B cell (primary cell): Measurements from ENCODE around the gene DEXI. TPM values are rescaled to one million over a fixed set of nuclear protein-coding genes. Genes with fewer than 3 reads are reported as not detected.

Experiments
- ATAC-seq: fragments of 200-7000 bp; cut with Tn5 transposase; one replicate; pipeline ENCODE4 v1.10.0; 2021; ENCODE audit warnings: low read depth, mild to moderate bottlenecking, moderate number of reproducible peaks, moderate library complexity
- CTCF ChIA-PET: fragments of 350-600 bp; sonication (Branson Sonifier 250); formaldehyde crosslinking; loops from one replicate; lab custom pipeline; 2021; ENCODE audit warnings: antibody characterized with exemption, inconsistent platforms; lab: Charles Lee
- POLR2A ChIA-PET: fragments of 350-600 bp; sonication (Branson Sonifier 250); formaldehyde crosslinking; loops from one replicate; lab custom pipeline; 2021; ENCODE audit warnings: antibody characterized with exemption; lab: Charles Lee
- DNase-seq: peaks from one replicate; pipeline ENCODE4 v3.0.0; 2013
- H2AFZ ChIP-seq: 2 replicates; pipeline ENCODE4 v1.6.1; 2012; ENCODE audit warnings: mild to moderate bottlenecking, low read depth, low read length; ENCODE audit not compliant: insufficient read depth, poor library complexity, severe bottlenecking
- H3K27ac ChIP-seq, 2 donors: 1 replicate in 1 of 2; 2 replicates in 1 of 2; pipeline ENCODE4 v1.5.1; 2012 to 2013; ENCODE audit warnings: low read length in 2 of 2, mild to moderate bottlenecking in 2 of 2, moderate library complexity in 1 of 2
- H3K27me3 ChIP-seq, 4 experiments: fragments of 200-600 bp in 1 of 4; sonication (generic) in 1 of 4; replicated peaks in 1 of 4; 1 replicate in 2 of 4; 2 replicates in 2 of 4; pipeline versions ENCODE4 v1.6.1 to v1.7.0; 2013 to 2016; ENCODE audit warnings: low read length in 3 of 4, mild to moderate bottlenecking in 2 of 4, mixed read lengths in 1 of 4, moderate library complexity in 1 of 4; ENCODE audit not compliant: insufficient read depth in 4 of 4, control insufficient read depth in 3 of 4; ENCODE audit errors: control extremely low read depth in 1 of 4
- H3K36me3 ChIP-seq, 2 experiments: replicated peaks in 1 of 2; 1 replicate in 1 of 2; 2 replicates in 1 of 2; pipeline versions ENCODE4 v1.6.1 to v1.7.1; 2013; ENCODE audit warnings: low read length in 1 of 2; ENCODE audit not compliant: insufficient read depth in 2 of 2, control insufficient read depth in 1 of 2; ENCODE audit errors: control extremely low read depth in 1 of 2, extremely low read depth in 1 of 2
- H3K4me1 ChIP-seq, 2 donors: fragments of 200-600 bp in 1 of 2; sonication (generic) in 1 of 2; 1 replicate in 1 of 2; 2 replicates in 1 of 2; pipeline versions ENCODE4 v1.5.1 to v1.6.1; 2013 to 2017; ENCODE audit warnings: low read length in 2 of 2; ENCODE audit not compliant: control insufficient read depth in 2 of 2, insufficient read depth in 2 of 2
- H3K4me2 ChIP-seq: replicated peaks from 2 replicates; pipeline ENCODE3; 2012; ENCODE audit warnings: mild to moderate bottlenecking, low read depth, low read length; ENCODE audit not compliant: poor library complexity, severe bottlenecking
- H3K4me3 ChIP-seq, 5 experiments: fragments of 200-600 bp in 1 of 5; sonication (generic) in 1 of 5; 1 replicate in 3 of 5; 2 replicates in 2 of 5; pipeline versions ENCODE4 v1.5.1 to v1.7.0; 2011 to 2016; ENCODE audit warnings: low read length in 4 of 5, mild to moderate bottlenecking in 4 of 5, low read depth in 2 of 5, control low read depth in 1 of 5, moderate library complexity in 1 of 5; ENCODE audit not compliant: insufficient read depth in 1 of 5; ENCODE audit errors: control extremely low read depth in 1 of 5, extremely low read depth in 1 of 5
- H3K79me2 ChIP-seq: fragments of 200-600 bp; sonication (generic); one replicate; pipeline ENCODE4 v1.6.0; 2016; ENCODE audit warnings: low read length; ENCODE audit not compliant: control insufficient read depth, insufficient read depth
- H3K9ac ChIP-seq: fragments of 200-600 bp; sonication (generic); 2 replicates; pipeline ENCODE4 v1.6.1; 2017; ENCODE audit warnings: mild to moderate bottlenecking, low read length, moderate library complexity
- H3K9me3 ChIP-seq, 3 donors: one replicate each; pipeline versions ENCODE4 v1.6.1 to v1.7.1; 2013; ENCODE audit warnings: low read length in 2 of 3; ENCODE audit not compliant: control insufficient read depth in 2 of 3, insufficient read depth in 1 of 3; ENCODE audit errors: control extremely low read depth in 1 of 3
- H4K20me1 ChIP-seq: 2 replicates; pipeline ENCODE4 v1.6.0; 2012; ENCODE audit warnings: mild to moderate bottlenecking, low read length; ENCODE audit not compliant: insufficient read depth, control insufficient read depth, poor library complexity, severe bottlenecking
- H3K27ac Mint-ChIP-seq: one replicate; pipeline ENCODE4 v1.8.0; 2021; ENCODE audit warnings: mixed read lengths
- H3K27me3 Mint-ChIP-seq: one replicate; pipeline ENCODE4 v1.8.0; 2021; ENCODE audit warnings: mixed read lengths
- H3K4me1 Mint-ChIP-seq: one replicate; pipeline ENCODE4 v1.8.0; 2021; ENCODE audit warnings: mixed read lengths
- H3K4me3 Mint-ChIP-seq: one replicate; pipeline ENCODE4 v1.8.0; 2021; ENCODE audit warnings: mixed read lengths
- H3K9me3 Mint-ChIP-seq: one replicate; pipeline ENCODE4 v1.8.0; 2022; ENCODE audit warnings: mixed read lengths; ENCODE audit not compliant: insufficient read depth
- CTCF ChIP-seq: fragments of 200-600 bp; IDR thresholded peaks from one replicate; pipeline ENCODE4 v1.8.0; 2022; ENCODE audit warnings: antibody characterized with exemption, mild to moderate bottlenecking
- EZH2 ChIP-seq: IDR thresholded peaks from 2 replicates; pipeline ENCODE4 v1.6.1; 2012; ENCODE audit warnings: borderline replicate concordance, low read depth, mild to moderate bottlenecking, moderate library complexity, low read length; ENCODE audit not compliant: insufficient read depth, poor library complexity, severe bottlenecking
- WGBS: methylation state at CpG from one replicate; pipeline ENCODE4 v1.1.5; 2013; ENCODE audit warnings: missing lambda C conversion rate; ENCODE audit not compliant: insufficient coverage; 5-methylcytosine and 5-hydroxymethylcytosine counted together
- intact Hi-C: fragments of 100-400 bp; cut with micrococcal nuclease; formaldehyde crosslinking; loops from one replicate; pipeline ENCODE4 v1.10.0; 2022
- polyA plus RNA-seq: library from polyadenylated mRNA; depleted of rRNA; stranded (reverse); fragments of >200 nt; gene quantifications from 2 replicates; pipeline ENCODE4 v1.2.3, GENCODE V29; 2012
- total RNA-seq, 2 donors: library from RNA; stranded (reverse); fragments of 120-200 nt in 1 of 2; gene quantifications; 1 replicate in 1 of 2; 2 replicates in 1 of 2; pipeline versions ENCODE4 v1.2.3 to v1.2.4, GENCODE V29; 2013 to 2022

Gene DEXI
- total and polyA plus RNA-seq, 2 donors (not counting 1 experiment from before 2014, with no cell fraction given) = 9.1 to 17.7 TPM

GRCh38 chr16:10964891-10965326, 22.6 kb upstream of the DEXI start:
- TF ChIP-seq EZH2 (no peak), CTCF (no peak)
- H3K9ac ChIP-seq = peak overlapping the region; percentile 24
- no peaks in the 10 kb centered on the region for H3K9me3 ChIP-seq
- H3K4me2 ChIP-seq = peak overlapping the region; percentile 57
- Mint-ChIP-seq H3K4me1 (peaks cover 39% of the 10 kb centered on the region), H3K27me3 (no peaks in the 10 kb centered on the region), H3K9me3 (no peaks in the 10 kb centered on the region), H3K27ac (peak overlapping the region; percentile 86), H3K4me3 (peak overlapping the region; percentile 62)
- DNase-seq (peak; percentile 52), ATAC-seq (peak; percentile 35)
- peak overlapping the region in 1 of 2 donors; percentile 66 for H3K27ac ChIP-seq
- peaks cover 52% of the 10 kb centered on the region for H3K79me2 ChIP-seq
- ChIA-PET CTCF (interaction anchor here (0.5 to 11.4 kb wide), 46 partner anchors 9 to 848 kb away, joined by 3 to 142 read pairs (median 4); partner anchors contain the start of genes CLEC16A, SOCS1, TXNDC11 and ZC3H7A), POLR2A (interaction anchor here (0.6 to 3.6 kb wide), 13 partner anchors 16 to 392 kb away, joined by 3 to 32 read pairs (median 5); partner anchors contain the start of genes CLEC16A, DEXI and SOCS1)
- intact Hi-C loops = loop anchor here (1.0 to 10.0 kb wide), 13 partner anchors 11 to 847 kb away; partner anchors contain the start of gene LITAF
- peaks cover 11% of the 10 kb centered on the region for H4K20me1 ChIP-seq
- WGBS = 80% methylated on average over 6 of the region's 8 CpGs
- H3K36me3 ChIP-seq = peaks cover 0 to 72% of the 10 kb centered on the region in 2 experiments
- peaks cover 23 to 27% of the 10 kb centered on the region in 2 donors for H3K4me1 ChIP-seq
- H3K4me3 ChIP-seq = no peak overlapping the region
- H3K27me3 ChIP-seq = no peaks in the 10 kb centered on the region
- H2AFZ ChIP-seq = no peak overlapping the region
